CD4-positive, alpha-beta T cell treated with Interleukin-17A for 1 hour (primary cell): Measurements from ENCODE around the gene MAPKBP1.
"Not testable (repeated sequence)": the region's sequence is repeated elsewhere in the genome, so short reads cannot be mapped to it uniquely, and the experiment has no call there.

Source experiments
- DNase-seq: peaks from one replicate; pipeline ENCODE4 v3.0.0-alpha.2; 2020

Gene MAPKBP1, protein sequence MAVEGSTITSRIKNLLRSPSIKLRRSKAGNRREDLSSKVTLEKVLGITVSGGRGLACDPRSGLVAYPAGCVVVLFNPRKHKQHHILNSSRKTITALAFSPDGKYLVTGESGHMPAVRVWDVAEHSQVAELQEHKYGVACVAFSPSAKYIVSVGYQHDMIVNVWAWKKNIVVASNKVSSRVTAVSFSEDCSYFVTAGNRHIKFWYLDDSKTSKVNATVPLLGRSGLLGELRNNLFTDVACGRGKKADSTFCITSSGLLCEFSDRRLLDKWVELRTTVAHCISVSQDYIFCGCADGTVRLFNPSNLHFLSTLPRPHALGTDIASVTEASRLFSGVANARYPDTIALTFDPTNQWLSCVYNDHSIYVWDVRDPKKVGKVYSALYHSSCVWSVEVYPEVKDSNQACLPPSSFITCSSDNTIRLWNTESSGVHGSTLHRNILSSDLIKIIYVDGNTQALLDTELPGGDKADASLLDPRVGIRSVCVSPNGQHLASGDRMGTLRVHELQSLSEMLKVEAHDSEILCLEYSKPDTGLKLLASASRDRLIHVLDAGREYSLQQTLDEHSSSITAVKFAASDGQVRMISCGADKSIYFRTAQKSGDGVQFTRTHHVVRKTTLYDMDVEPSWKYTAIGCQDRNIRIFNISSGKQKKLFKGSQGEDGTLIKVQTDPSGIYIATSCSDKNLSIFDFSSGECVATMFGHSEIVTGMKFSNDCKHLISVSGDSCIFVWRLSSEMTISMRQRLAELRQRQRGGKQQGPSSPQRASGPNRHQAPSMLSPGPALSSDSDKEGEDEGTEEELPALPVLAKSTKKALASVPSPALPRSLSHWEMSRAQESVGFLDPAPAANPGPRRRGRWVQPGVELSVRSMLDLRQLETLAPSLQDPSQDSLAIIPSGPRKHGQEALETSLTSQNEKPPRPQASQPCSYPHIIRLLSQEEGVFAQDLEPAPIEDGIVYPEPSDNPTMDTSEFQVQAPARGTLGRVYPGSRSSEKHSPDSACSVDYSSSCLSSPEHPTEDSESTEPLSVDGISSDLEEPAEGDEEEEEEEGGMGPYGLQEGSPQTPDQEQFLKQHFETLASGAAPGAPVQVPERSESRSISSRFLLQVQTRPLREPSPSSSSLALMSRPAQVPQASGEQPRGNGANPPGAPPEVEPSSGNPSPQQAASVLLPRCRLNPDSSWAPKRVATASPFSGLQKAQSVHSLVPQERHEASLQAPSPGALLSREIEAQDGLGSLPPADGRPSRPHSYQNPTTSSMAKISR (N-terminal part only)

DNA sequence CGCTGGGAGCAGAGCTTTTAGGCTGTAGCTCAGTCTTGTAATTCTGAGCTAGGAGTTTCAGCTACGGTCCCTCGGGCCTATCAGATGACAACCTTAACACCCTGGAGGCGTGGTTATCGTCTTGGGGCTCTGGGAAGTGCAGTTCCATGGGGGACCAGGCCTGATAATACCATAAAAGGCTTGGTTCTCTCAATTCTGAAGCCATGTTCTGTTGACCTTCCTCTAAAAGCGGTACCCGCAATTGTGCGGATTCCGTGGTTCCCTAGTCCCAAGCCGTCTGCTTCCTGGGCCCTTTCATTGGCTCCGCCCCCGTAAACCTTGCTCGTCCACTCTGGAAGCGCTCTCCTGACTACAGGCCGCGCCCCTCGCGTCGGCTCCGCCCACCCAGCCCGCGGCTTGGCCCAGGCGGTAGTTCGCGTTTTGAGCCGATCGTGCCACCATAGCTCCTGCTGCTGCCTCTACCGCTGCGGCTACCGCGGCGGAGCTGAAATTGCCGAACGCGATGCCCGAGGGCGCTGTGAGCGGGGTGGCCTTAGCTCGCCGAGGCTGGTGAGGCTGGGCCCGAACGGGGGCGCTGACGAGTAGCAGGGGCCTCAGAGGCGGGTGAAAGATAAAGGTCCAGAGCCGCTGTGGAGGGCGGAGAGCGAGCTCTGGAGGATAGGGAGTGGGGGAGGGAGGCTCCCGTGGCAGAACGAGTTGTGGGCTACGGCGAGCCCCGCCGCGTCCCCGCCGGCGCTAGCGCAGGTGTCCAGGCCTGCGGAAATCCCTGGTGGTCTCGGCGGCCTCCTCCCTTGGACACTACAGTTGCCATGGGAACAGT lies at the start of gene MAPKBP1:
MAPKBP1 (plus strand) TSS at position 423 of the 820 bp plus-strand sequence. CDS start 792 bp downstream, outside the sequence.
- peak; percentile 98 for DNase-seq

DNA sequence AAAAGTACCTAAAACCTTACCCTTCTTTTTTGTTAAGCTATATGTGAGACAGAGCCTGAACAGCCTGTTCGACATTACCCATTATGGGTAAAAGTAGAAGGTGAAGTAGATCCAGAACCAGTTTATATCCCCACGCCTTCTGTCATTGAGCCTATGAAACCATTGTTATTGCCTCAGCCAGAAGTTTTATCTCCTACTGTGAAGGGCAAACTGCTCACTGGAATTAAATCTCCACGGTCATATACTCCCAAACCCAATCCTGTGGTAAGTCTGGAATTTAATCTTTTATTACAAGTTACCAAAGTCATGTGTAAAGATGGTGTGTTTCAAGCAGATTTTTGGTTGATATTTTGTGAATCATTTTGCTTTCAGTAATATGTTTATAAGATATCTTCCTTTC lies 47.1 kb upstream of the MAPKBP1 start:
- DNase-seq, result no peak

DNA sequence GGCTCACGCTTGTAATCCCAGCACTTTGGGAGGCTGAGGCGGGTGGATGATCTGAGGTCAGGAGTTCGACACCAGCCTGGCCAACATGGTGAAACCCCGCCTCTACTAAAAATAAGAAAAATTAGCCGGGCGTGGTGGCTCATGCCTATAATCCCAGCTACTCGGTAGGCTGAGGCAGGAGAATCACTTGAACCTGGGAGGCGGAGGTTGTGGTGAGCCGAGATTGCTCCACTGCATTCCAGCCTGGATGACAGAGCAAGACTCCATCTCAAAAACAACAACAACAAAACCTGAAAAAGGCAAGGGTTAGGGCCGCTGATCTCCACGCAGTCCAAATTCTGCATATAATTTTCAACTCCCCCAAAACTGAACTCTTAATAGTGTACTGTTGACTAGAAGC lies 46.2 kb upstream of the MAPKBP1 start:
- DNase-seq, result not testable (repeated sequence)

DNA sequence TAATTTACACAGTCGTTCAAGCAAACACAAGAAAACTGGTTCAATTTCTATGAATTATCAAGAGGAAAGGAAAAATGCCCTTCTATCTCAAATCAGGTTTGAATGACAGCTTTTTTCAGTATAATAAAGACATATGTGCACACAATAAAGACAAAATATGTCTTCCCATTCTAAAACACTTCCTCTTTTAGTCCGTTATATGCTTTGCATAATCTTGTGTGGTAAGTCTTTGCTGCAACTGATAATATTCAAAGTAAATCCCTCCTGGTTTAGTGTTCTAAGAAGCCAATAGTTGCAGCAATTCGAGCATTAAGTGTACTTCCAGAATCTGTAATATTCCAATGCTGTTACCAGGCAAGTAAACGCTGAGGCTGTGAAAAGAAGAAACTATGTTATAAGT lies 43.7 kb upstream of the MAPKBP1 start:
- DNase-seq, result no peak

DNA sequence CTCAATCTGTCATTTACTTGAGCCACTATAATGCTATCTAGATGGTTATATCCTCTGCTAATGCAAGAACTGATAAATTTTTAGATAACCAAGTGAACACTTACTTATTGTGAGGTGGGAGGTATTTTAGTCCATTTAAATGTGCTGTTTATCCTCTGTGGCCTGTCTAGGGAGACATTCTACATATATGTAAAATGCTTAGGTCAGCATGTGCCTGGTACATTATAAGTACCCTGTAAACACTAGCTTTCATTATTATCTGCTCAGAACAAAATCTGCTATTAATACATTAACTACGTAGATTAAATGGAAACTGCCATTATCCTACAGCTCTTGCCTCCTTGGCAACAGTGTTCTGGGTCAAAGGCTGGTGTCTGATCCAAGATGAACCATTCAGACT lies 41.8 kb upstream of the MAPKBP1 start:
- DNase-seq, result no peak

DNA sequence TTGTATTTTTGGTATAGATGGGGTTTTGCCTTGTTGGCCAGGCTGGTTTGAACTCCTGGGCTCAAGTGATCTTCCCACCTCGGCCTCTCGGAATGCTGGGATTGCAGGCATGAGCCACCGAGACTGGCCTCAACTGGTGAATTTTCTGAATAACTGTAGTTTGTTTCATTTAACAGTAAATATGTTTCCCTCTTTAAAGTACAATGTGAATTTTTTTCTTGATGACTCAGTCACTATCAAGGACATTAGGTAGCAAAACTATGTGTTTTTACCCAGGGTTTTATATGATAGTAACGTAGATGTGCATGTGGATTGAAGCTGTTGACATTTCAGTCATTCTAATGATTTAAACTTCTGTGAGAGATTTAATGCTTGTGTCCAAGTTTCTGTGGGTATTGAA lies 40.2 kb upstream of the MAPKBP1 start:
- DNase-seq, result no peak

DNA sequence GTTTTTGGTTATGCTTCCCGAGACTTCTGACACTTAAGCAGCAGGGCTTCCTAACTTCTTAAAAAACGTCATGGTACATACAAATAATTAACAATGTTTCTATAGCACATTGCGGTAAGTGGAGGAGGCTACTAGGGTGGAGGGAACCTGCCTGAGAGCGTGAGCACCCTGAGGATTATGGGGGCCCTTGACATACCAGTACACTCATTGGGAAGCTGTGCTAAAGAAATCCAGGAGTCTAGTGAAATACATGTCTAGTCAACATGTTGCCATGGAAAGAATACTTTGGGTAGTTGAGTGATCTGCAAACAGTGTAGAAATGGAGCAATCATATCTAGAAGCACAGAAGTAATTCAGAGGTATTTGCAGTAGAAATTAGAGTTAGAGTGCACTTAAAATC lies 39.2 kb upstream of the MAPKBP1 start:
- no peak for DNase-seq

DNA sequence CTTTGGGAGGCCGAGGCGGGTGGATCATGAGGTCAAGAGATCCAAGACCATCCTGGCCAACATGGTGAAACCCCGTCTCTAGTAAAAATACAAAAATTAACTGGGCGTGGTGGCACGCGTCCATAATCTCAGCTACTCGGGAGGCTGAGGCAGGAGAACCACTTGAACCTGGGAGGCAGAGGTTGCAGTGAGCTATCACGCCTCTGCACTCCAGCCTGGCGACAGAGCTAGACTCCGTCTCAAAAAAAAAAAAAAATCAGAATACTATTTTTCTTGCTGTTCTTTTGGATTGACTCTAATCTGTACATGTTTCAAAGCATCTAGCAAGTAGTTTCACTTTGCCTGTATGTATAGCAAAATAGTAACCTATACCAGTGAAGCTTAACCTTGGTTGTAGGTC lies 38.8 kb upstream of the MAPKBP1 start:
- not testable (repeated sequence) for DNase-seq

DNA sequence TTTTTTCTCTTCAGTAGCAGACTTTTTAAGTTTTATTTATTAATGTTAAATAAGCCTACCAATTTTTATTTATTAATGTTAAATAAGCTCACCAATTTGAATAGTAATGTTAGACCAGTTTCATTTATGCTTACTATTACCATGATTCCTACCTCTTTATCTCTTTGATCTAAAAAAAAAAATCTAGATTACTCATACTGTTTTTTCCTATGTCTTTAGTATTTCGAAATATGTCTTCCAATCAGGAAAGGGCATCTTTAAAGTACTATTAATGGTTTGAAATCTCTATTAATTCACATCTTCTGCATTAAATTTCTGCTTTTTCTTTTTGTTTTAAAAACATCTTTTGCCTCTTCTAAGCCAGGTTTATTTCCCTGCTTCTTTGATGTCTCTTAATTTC lies 27.5 kb upstream of the MAPKBP1 start:
- no peak for DNase-seq

DNA sequence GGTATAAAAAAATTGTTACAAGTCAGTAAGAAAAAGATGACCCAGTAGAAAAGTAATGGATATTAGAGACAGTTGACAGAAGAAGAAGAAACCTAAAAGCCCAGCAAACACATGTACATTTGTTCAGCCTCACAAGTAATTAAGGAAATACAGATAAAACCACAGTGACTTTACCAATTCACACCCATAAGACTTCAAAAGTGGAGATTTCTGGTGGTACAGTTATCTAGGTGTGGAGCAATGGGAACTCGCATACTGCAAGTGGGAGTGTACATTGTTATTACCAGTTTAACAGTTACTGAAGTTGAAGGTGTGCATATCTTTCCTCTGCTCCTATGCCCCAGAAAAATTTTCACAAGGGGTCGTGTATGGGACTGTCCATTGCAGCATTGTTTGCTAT lies 18.1 kb upstream of the MAPKBP1 start:
- DNase-seq, result no peak

DNA sequence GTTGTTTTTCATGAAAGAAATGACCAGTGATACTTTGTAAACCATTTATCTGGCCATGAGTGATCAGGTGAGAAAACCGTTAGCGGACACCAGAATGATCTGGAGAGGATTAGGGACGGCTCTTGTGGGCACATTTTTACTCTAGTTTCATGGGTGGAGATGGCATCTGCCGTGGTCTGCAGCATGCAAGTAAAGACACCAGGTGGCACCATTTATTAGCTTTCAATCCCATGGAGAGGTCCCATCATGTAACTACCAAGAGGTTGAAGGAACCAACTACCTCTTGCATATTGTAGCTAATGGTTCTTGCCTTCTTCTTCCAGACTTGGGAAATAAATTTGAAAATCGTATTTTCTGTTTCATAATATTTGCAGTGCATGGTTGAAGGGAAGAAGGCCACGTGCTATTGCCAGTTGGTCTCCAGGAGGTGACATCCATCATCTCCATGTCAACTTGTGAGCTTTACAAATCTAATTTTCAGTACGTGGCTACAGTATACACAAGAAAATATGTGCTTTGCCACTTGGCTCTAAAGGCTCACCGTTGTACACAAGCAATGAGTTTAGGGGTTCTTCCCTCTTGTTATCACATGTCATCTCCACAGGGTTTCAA lies 1.5 kb upstream of the MAPKBP1 start:
- peak; percentile 83 for DNase-seq

DNA sequence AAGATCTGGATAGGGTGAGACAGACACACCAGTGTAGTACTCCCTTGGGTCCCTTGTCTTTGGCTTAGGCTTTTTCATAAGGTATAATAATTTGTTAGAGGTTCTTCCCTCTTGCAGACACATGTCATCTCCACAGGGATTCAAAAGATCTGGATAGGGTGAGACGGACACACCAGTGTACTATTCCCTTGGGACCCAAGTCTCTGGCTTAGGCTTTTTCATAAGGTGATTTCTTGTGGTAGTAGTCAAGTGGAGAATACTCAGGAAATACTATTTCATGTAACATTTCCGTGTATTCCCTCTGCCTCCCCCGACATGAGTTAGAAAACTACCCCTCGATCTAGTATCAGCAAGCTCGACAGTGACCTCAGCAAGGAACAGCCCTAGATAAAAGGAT lies 954 bp upstream of the MAPKBP1 start:
- no peak for DNase-seq

DNA sequence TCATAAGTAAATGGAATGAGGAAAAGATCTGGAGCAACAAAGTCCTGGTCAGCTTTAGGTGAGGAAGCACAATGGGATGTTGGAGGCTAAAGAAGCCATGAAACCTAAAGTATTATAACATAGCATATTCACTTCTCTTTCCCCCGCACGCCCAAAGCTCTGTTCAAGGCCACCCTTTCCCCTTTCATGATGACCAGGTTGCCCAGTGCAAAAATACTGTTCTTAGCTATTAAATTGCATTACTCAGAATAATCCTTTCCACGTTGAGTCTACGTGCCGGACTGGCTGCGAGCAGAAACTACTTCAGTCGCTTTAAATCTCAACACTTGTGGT lies 589 bp upstream of the MAPKBP1 start:
- no peak for DNase-seq

DNA sequence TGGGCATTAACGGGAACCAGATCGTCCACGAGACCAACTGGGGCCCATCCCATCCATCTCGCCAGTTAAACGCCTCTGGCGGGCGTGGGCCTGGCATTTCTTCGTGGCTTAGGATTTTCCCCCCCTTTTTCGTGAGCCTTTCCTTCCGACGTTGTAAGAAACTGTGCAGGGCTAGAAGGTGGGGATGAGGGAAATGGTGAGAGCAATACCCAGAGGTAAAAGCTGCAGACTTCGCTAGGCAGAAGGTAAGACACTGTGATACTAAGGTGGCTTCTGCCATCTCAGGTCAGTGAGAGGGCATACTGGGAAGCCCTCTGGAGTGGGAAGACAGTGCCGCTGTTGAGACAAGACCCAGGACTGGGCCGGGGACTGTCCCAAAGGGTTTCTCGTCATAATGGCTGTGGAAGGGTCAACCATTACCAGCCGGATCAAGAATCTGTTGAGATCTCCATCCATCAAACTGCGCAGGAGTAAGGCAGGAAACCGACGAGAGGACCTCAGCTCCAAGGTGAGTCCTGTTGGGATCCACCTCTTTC lies 666 bp downstream of the MAPKBP1 start:
- no peak for DNase-seq

DNA sequence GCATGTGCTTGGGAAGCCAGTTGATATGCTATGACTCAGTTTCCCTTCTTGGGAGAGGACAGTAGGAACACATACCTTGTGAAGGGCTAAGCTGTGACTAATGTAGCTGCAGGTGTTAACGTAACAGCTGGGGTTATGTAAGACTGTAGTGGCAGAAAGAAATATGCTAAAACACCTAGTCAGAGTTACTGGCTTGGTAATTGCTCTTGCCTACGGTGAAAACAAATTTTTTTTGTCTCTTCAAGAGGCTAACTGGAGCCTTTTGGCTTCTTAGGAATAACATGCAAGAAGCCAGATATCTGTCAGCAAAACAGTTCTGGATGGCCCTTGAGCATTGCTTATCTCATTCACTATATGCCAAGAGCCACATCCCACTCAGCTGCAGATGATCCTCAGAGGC lies 1.4 kb downstream of the MAPKBP1 start:
- DNase-seq, result no peak

DNA sequence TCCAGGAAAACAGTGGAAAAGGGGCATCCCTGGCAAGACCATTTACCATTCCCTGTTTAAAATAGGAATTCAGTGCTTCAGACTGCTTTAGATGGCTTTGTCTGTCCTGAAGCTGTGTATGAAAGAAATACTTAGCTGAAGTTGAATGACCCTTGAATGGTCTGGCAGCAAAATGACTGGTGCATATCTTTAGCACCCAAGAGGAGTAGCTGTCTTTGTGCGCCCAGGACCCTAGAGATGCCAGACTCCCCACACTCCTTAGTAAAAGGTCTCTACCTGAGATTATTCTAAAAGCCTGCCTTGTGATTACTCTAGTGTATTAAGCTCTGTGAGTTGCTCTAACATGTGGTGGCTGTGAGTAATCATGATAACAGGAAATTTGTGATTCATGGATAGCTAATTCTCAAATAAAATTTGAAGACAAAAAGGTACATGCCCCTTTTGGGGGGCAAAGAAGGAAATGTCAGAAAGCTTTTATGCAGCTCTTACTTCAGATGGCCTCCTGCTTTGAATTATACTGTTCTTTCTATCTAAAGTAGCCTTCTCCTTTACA lies 3.2 kb downstream of the MAPKBP1 start:
- no peak for DNase-seq

DNA sequence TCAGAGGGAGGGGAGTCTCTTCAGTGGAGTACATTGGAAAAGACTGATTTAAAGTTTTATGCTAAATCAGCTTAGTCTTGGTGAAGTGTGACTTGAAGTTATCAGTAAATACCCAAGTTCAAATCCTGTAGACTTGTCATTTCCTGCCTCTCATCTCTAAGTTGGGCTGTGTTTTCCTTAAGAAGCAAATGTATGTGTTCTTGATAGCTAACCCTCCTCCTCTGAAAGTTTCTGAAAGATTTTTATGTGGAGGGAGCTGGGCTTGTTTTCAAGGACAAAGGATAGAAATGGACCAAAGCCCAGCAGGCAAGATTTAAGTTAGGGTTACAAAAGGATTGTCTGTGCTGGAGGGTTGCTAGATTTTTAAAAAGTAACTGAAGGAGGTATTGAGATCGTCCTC lies 4.2 kb downstream of the MAPKBP1 start:
- no peak for DNase-seq

DNA sequence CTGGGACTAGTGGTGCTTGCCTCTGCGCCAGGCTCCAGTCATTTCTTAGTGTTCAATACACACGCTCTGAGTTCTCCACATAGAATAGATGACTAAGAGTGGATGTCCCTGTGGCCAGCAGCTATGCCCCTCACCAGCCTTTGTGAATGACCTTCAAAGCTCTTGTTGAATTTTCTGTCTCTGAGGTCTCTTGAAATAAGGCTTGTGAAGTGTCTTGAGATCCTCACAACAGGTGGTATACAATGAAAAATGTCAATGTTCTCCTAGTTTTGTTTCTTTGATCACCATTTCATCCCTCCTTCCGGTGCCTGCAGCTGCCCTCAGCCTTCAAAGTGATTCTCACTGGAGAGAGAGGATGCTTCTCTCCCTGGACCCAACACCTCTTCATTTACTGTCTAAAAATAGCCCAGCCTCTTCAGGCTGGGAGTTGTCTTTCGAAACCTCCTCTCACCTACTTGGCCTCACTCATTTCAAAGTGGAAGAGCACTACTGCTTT lies 5.4 kb downstream of the MAPKBP1 start:
- DNase-seq, result no peak

DNA sequence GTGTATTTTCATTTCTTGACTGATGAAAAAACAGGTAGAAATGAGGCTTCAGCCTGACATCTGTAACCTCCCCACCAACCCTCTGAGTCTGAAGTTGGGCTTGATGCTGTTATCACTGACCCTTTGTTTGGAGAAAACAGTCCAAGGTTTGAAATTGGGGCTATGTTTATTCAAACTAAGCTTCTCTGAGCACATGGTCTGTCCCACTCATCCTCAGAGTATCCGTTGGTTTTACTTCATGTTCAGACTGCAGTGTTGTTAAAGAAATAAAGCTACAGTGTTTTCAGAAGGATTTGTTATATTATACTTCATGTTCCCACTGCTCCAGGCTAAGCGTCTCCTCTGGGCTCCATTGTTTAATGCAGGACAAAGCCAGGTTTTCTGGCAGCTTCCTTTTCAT lies 6.0 kb downstream of the MAPKBP1 start:
- DNase-seq, result no peak

DNA sequence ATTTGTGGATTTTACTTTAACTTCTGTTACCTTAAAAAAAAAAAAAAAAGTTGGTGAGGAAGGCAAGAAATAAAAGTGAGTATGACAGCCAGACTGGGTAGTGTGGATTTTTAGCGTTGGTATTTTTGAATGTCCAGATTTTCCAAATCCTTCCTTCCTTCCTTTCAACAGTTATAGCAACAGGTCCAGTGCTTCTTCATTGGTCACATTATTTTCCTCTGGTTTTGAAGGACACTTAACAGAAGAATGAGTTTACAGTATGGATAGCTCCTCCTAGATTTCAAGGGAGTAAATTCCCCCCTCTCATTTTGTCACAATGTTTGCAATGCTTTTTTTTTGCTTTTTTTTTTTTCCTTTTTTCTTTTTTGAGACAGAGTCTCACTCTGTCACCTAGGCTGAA lies 6.4 kb downstream of the MAPKBP1 start:
- DNase-seq, result no peak
